Naive thymus-derived CD4-positive, alpha-beta T cell (primary cell): ENCODE data around the gene GRB10. TPM values are rescaled to one million over a fixed set of nuclear protein-coding genes. Genes with fewer than 3 reads are reported as not detected.
"Not testable (repeated sequence)": the region's sequence is repeated elsewhere in the genome, so short reads cannot be mapped to it uniquely, and the experiment has no call there.

Experiments
- ATAC-seq: fragments of 150-1000 bp; cut with Tn5 transposase; 2 replicates; pipeline ENCODE4 v1.10.0; 2021; ENCODE audit warnings: mild to moderate bottlenecking, moderate library complexity
- CTCF ChIA-PET: fragments of 350-600 bp; sonication (Branson Sonifier 250); formaldehyde crosslinking; loops from one replicate; lab custom pipeline; 2021; ENCODE audit warnings: antibody characterized with exemption; lab: Charles Lee
- POLR2A ChIA-PET: fragments of 350-600 bp; sonication (Branson Sonifier 250); formaldehyde crosslinking; loops from one replicate; lab custom pipeline; 2021; ENCODE audit warnings: antibody characterized with exemption, inconsistent platforms; lab: Charles Lee
- DNase-seq, 9 donors: peaks; one replicate each; pipeline versions ENCODE4 v3.0.0 to v3.0.0-alpha.2; 2020 to 2022; ENCODE audit warnings: mixed read lengths in 1 of 9
- H3K27ac ChIP-seq: one replicate; pipeline ENCODE4 v1.7.0; 2013; ENCODE audit warnings: mild to moderate bottlenecking, low read depth, low read length, moderate library complexity
- H3K27me3 ChIP-seq, 2 donors: one replicate each; pipeline ENCODE4 v1.7.0; 2013; ENCODE audit warnings: low read length in 2 of 2, mild to moderate bottlenecking in 2 of 2, moderate library complexity in 2 of 2; ENCODE audit not compliant: control insufficient read depth in 2 of 2, insufficient read depth in 2 of 2
- H3K36me3 ChIP-seq, 3 experiments: 1 replicate in 2 of 3; 2 replicates in 1 of 3; pipeline ENCODE4 v1.7.0; 2013; ENCODE audit warnings: low read length in 3 of 3, mild to moderate bottlenecking in 3 of 3, moderate library complexity in 1 of 3; ENCODE audit not compliant: insufficient read depth in 3 of 3, control insufficient read depth in 2 of 3
- H3K4me1 ChIP-seq, 2 donors: one replicate each; pipeline ENCODE4 v1.7.0; 2013; ENCODE audit warnings: low read length in 2 of 2, mild to moderate bottlenecking in 2 of 2, moderate library complexity in 1 of 2; ENCODE audit not compliant: control insufficient read depth in 2 of 2, insufficient read depth in 2 of 2
- H3K4me3 ChIP-seq: 2 replicates; pipeline ENCODE4 v1.7.0; 2013; ENCODE audit warnings: mild to moderate bottlenecking, low read length
- H3K9me3 ChIP-seq, 3 experiments: 1 replicate in 2 of 3; 2 replicates in 1 of 3; pipeline ENCODE4 v1.7.0; 2013; ENCODE audit warnings: low read length in 3 of 3; ENCODE audit not compliant: control insufficient read depth in 2 of 3
- H3K27ac Mint-ChIP-seq, 9 donors: one replicate each; pipeline ENCODE4 v1.8.0; 2020 to 2022; ENCODE audit warnings: mixed read lengths in 9 of 9, mild to moderate bottlenecking in 8 of 9, moderate library complexity in 5 of 9, inconsistent platforms in 2 of 9
- H3K27me3 Mint-ChIP-seq, 5 donors: one replicate each; pipeline ENCODE4 v1.8.0; 2021 to 2022; ENCODE audit warnings: mixed read lengths in 5 of 5, mild to moderate bottlenecking in 1 of 5
- H3K36me3 Mint-ChIP-seq, 5 donors: one replicate each; pipeline ENCODE4 v1.8.0; 2020 to 2022; ENCODE audit warnings: mixed read lengths in 5 of 5, mild to moderate bottlenecking in 3 of 5, inconsistent platforms in 1 of 5
- H3K4me1 Mint-ChIP-seq, 7 donors: one replicate each; pipeline ENCODE4 v1.8.0; 2020 to 2022; ENCODE audit warnings: mixed read lengths in 7 of 7, mild to moderate bottlenecking in 3 of 7, inconsistent platforms in 1 of 7
- H3K4me3 Mint-ChIP-seq, 10 donors: one replicate each; pipeline ENCODE4 v1.8.0; 2020 to 2022; ENCODE audit warnings: mild to moderate bottlenecking in 10 of 10, mixed read lengths in 10 of 10, moderate library complexity in 6 of 10, inconsistent platforms in 2 of 10
- H3K9me3 Mint-ChIP-seq, 11 donors: one replicate each; pipeline ENCODE4 v1.8.0; 2020 to 2022; ENCODE audit warnings: mixed read lengths in 11 of 11, mild to moderate bottlenecking in 4 of 11, inconsistent platforms in 1 of 11, moderate library complexity in 1 of 11
- intact Hi-C, 2 donors: fragments of 100-400 bp; cut with micrococcal nuclease; formaldehyde crosslinking; loops; one replicate each; pipeline ENCODE4 v1.15.1; 2023
- polyA plus RNA-seq, 2 donors: library from polyadenylated mRNA; unstranded; fragments of 300-500 nt; fragmentation: Illumina TruSeq; gene quantifications; one replicate each; pipeline ENCODE4 v1.2.3, GENCODE V29; 2021
- total RNA-seq, 6 experiments: library from RNA in 5 of 6; stranded (reverse) in 5 of 6; gene quantifications; 1 replicate in 5 of 6; 2 replicates in 1 of 6; pipeline ENCODE4 v1.2.3 and lab custom pipeline; 2021 to 2026

The GRB10 gene
- total and polyA plus RNA-seq, 7 experiments from 2014 or later, result 2.6 to 10.6 (median 6.2) TPM

DNA sequence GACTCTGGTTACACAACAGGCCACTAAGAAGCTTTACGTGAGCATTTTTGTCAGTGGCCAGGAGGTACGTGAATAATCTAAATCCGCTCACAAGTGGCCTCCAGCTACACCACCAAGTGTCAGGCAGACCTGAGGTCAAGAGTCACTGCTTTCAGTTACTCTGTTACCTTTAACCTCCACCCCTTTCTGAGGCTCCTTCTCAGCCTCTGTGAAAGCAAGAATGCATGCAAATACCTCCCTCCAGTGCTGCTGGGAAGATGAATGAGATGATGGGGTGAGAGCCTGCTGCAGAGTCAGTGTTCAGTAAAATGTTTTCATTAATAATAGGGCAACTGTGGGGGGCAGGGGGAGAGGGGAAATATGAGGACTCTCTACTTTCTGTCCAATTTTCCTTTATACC is 228.7 kb downstream of the GRB10 start:
- Histone ChIP-seq H3K9me3 (no peaks in the 10 kb centered on the region), H3K4me3 (no peak overlapping the region), H3K27me3 (no peaks in the 10 kb centered on the region), H3K27ac (no peak overlapping the region), H3K4me1 (no peaks in the 10 kb centered on the region), H3K36me3 (no peaks in the 10 kb centered on the region)
- ChIA-PET POLR2A (no interaction called here), CTCF (no interaction called here)
- Mint-ChIP-seq H3K4me3 (no peak overlapping the region), H3K4me1 (no peaks in the 10 kb centered on the region), H3K9me3 (peaks cover 0 to 3% (median 0%) of the 10 kb centered on the region in 11 donors), H3K27ac (no peak overlapping the region), H3K36me3 (no peaks in the 10 kb centered on the region), H3K27me3 (peaks cover 9 to 37% (median 19%) of the 10 kb centered on the region in 5 donors)
- intact Hi-C loops, result no loop called here
- DNase-seq (no peak), ATAC-seq (no peak)

DNA sequence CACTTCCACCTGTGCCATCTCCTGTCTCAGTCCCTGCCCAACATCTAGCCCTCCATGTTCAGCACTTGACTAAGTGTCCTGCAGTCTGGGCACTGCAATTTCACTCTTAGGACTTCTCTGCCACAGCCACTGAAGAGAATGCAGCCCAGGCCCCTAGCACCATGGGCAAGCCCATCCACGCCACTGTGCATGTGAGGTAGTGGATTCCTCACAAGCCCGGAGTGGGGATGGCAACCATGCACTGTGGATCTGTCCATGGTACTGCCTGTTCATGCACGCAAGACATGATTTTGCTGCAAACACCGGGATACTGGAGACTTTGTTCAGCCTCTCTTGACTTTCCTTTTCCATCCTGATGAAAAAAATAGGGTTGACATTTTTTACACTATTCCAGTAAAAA is 229.8 kb downstream of the GRB10 start:
- no peak for ATAC-seq
- no peaks in the 10 kb centered on the region for H3K4me1 Mint-ChIP-seq
- intact Hi-C loops, result no loop called here
- H3K27ac Mint-ChIP-seq, result no peak overlapping the region
- CTCF ChIA-PET, result no interaction called here
- Histone ChIP-seq H3K4me3 (no peak overlapping the region), H3K27ac (no peak overlapping the region), H3K36me3 (no peaks in the 10 kb centered on the region), H3K9me3 (no peaks in the 10 kb centered on the region), H3K4me1 (no peaks in the 10 kb centered on the region), H3K27me3 (no peaks in the 10 kb centered on the region)
- DNase-seq, result no peak
- POLR2A ChIA-PET, result no interaction called here
- H3K4me3 Mint-ChIP-seq, result no peak overlapping the region
- no peaks in the 10 kb centered on the region for H3K36me3 Mint-ChIP-seq
- H3K27me3 Mint-ChIP-seq, result peaks cover 3 to 28% (median 17%) of the 10 kb centered on the region in 5 donors
- peaks cover 0 to 3% (median 0%) of the 10 kb centered on the region in 11 donors for H3K9me3 Mint-ChIP-seq

- H3K9me3 Mint-ChIP-seq, result peaks cover 0 to 3% (median 0%) of the 10 kb centered on the region in 11 donors
- CTCF ChIA-PET, result no interaction called here
- ATAC-seq, result no peak
- Histone ChIP-seq H3K4me3 (no peak overlapping the region), H3K4me1 (no peaks in the 10 kb centered on the region), H3K36me3 (no peaks in the 10 kb centered on the region), H3K27me3 (no peaks in the 10 kb centered on the region), H3K9me3 (no peaks in the 10 kb centered on the region), H3K27ac (no peak overlapping the region)
- no peaks in the 10 kb centered on the region for H3K4me1 Mint-ChIP-seq
- peaks cover 3 to 25% (median 13%) of the 10 kb centered on the region in 5 donors for H3K27me3 Mint-ChIP-seq
- H3K4me3 Mint-ChIP-seq, result no peak overlapping the region
- no peak overlapping the region for H3K27ac Mint-ChIP-seq
- POLR2A ChIA-PET, result no interaction called here
- no peak for DNase-seq
- no peaks in the 10 kb centered on the region for H3K36me3 Mint-ChIP-seq
- intact Hi-C loops, result no loop called here
Observed at GRCh38 chr7:50552139-50552538, 230.6 kb downstream of the GRB10 start.

GRCh38 chr7:50545613-50546012 is 237.1 kb downstream of the GRB10 start:
- CTCF ChIA-PET, H3K9me3 ChIP-seq, DNase-seq, H3K36me3 Mint-ChIP-seq, H3K4me3 ChIP-seq, H3K4me1 ChIP-seq, H3K4me1 Mint-ChIP-seq, H3K36me3 ChIP-seq, POLR2A ChIA-PET, H3K27me3 ChIP-seq, H3K27ac ChIP-seq, ATAC-seq, H3K4me3 Mint-ChIP-seq, H3K27ac Mint-ChIP-seq, H3K9me3 Mint-ChIP-seq: not testable (repeated sequence)
- intact Hi-C loops, result loop anchor here in 1 of 2 donors (1.0 kb wide), 1 partner anchor 48 kb away; no protein-coding TSS in a partner anchor
- peaks cover 0 to 11% (median 5%) of the 10 kb centered on the region in 5 donors for H3K27me3 Mint-ChIP-seq

DNA sequence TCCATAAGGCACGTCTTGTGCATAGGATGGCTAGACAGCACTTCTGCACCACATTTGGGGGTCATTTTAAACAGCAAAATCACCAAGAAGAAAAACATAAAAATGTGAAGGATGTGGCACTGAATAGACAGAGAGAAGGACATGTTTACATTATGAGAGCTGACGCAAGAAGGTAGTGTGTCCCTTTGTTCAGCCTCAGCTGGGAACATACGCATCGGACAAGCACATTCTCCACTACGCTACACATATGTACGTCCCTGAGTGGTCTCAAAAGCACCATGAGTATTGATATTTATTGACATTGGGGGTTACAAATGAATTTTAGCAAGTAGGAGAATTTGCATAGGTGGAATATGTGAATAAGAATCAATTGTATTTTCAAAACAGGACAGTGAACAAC is 237.7 kb downstream of the GRB10 start:
- ATAC-seq (no peak), DNase-seq (no peak)
- H3K27ac Mint-ChIP-seq, result no peak overlapping the region
- POLR2A ChIA-PET, result no interaction called here
- intact Hi-C loops, result loop anchor here in 1 of 2 donors (1.0 kb wide), 1 partner anchor 48 kb away; no protein-coding TSS in a partner anchor
- H3K4me3 ChIP-seq, result no peak overlapping the region
- no peaks in the 10 kb centered on the region for H3K9me3 ChIP-seq
- H3K27me3 Mint-ChIP-seq, result peaks cover 0 to 8% (median 5%) of the 10 kb centered on the region in 5 donors
- no peaks in the 10 kb centered on the region for H3K4me1 ChIP-seq
- H3K36me3 ChIP-seq, result no peaks in the 10 kb centered on the region
- no peaks in the 10 kb centered on the region for H3K4me1 Mint-ChIP-seq
- H3K36me3 Mint-ChIP-seq, result no peaks in the 10 kb centered on the region
- H3K9me3 Mint-ChIP-seq, result peaks cover 0 to 1% (median 0%) of the 10 kb centered on the region in 11 donors
- H3K27ac ChIP-seq, result no peak overlapping the region
- H3K4me3 Mint-ChIP-seq, result no peak overlapping the region
- CTCF ChIA-PET, result no interaction called here
- no peaks in the 10 kb centered on the region for H3K27me3 ChIP-seq

GRCh38 chr7:50543776-50544442 is 238.8 kb downstream of the GRB10 start:
- POLR2A ChIA-PET, result no interaction called here

DNA sequence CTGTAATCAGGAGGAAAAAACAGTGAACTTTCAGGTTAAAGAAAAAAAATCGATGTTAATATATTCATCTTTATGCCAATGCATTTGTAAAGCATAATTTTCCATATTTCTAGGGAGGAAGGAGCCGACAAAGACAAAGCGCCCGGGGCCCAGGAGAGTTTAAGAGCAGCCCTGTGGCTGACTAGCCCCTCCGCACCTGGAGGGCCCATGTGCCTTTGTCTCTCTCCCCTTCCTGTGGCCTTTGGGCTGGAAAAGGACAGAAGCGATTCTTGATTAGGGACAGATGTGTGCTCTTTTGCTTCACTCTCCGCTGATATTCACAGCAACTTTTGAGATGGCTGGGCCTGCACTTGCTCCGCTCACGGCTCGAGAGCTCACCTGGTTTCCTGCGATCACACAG is 240.6 kb downstream of the GRB10 start:
- no peaks in the 10 kb centered on the region for H3K4me1 Mint-ChIP-seq
- intact Hi-C loops, result no loop called here
- Histone ChIP-seq H3K4me3 (no peak overlapping the region), H3K27me3 (no peaks in the 10 kb centered on the region), H3K9me3 (no peaks in the 10 kb centered on the region), H3K36me3 (no peaks in the 10 kb centered on the region), H3K4me1 (no peaks in the 10 kb centered on the region), H3K27ac (no peak overlapping the region)
- H3K4me3 Mint-ChIP-seq, result no peak overlapping the region
- no peak overlapping the region for H3K27ac Mint-ChIP-seq
- peaks cover 0 to 1% (median 0%) of the 10 kb centered on the region in 11 donors for H3K9me3 Mint-ChIP-seq
- DNase-seq (no peak), ATAC-seq (no peak)
- peaks cover 0 to 8% (median 1%) of the 10 kb centered on the region in 5 donors for H3K27me3 Mint-ChIP-seq
- POLR2A ChIA-PET, result no interaction called here
- CTCF ChIA-PET, result no interaction called here
- H3K36me3 Mint-ChIP-seq, result no peaks in the 10 kb centered on the region

More at GRCh38 chr7:50543776-50544442, 238.8 kb downstream of the GRB10 start:
- DNase-seq (no peak), ATAC-seq (no peak)
- Histone ChIP-seq H3K27me3 (no peaks in the 10 kb centered on the region), H3K27ac (no peak overlapping the region), H3K36me3 (no peaks in the 10 kb centered on the region), H3K4me1 (no peaks in the 10 kb centered on the region), H3K9me3 (no peaks in the 10 kb centered on the region), H3K4me3 (no peak overlapping the region)
- peaks cover 0 to 8% (median 1%) of the 10 kb centered on the region in 5 donors for H3K27me3 Mint-ChIP-seq
- H3K4me3 Mint-ChIP-seq, result no peak overlapping the region
- intact Hi-C loops, result no loop called here
- no peak overlapping the region for H3K27ac Mint-ChIP-seq
- H3K9me3 Mint-ChIP-seq, result peaks cover 0 to 1% (median 0%) of the 10 kb centered on the region in 11 donors
- CTCF ChIA-PET, result no interaction called here
- H3K36me3 Mint-ChIP-seq, result no peaks in the 10 kb centered on the region
- no peaks in the 10 kb centered on the region for H3K4me1 Mint-ChIP-seq
